IMR-90 (cell line): ENCODE measurements around the gene NCOR1. TPM values are rescaled to one million over a fixed set of nuclear protein-coding genes. Genes with fewer than 3 reads are reported as not detected.

Source experiments
- ATAC-seq: fragments of 200-7000 bp; cut with Tn5 transposase; 2 replicates; pipeline ENCODE4 v1.9.1; 2020; ENCODE audit warnings: low read depth, mild to moderate bottlenecking, moderate library complexity
- BruUV-seq: library from RNA; stranded (reverse); fragments of 400-500 nt; replicated peaks from 2 replicates; lab custom pipeline; 2021; lab: Mats Ljungman, UMichigan
- CTCF ChIA-PET: fragments of 300-600 bp; formaldehyde crosslinking; extraction: SDS; loops from one replicate; lab custom pipeline; 2021; ENCODE audit warnings: antibody characterized with exemption; lab: Yijun Ruan, JAX
- POLR2A ChIA-PET: fragments of 300-600 bp; sonication (Branson Sonifier 250); formaldehyde crosslinking; loops from one replicate; lab custom pipeline; 2022; ENCODE audit warnings: antibody characterized with exemption; ENCODE audit not compliant: unreplicated experiment; lab: Charles Lee
- DNase-seq: peaks from one replicate; pipeline ENCODE4 v3.0.0; 2013
- H2AFZ ChIP-seq: replicated peaks from 2 replicates; pipeline ENCODE3; 2013; ENCODE audit warnings: low read length, mild to moderate bottlenecking; ENCODE audit not compliant: poor library complexity
- H2AK5ac ChIP-seq: 2 replicates; pipeline ENCODE4 v1.6.1; 2013; ENCODE audit warnings: low read depth, low read length, inconsistent platforms
- H2AK9ac ChIP-seq: replicated peaks from 2 replicates; pipeline ENCODE3; 2013; ENCODE audit warnings: mild to moderate bottlenecking, low read depth, low read length, moderate library complexity; ENCODE audit not compliant: poor library complexity
- H2BK120ac ChIP-seq: 2 replicates; pipeline ENCODE4 v1.6.1; 2013; ENCODE audit warnings: low read depth, low read length, inconsistent platforms
- H2BK15ac ChIP-seq: 3 replicates; pipeline ENCODE4 v1.6.1; 2013; ENCODE audit warnings: low read depth, low read length, inconsistent platforms
- H2BK20ac ChIP-seq: 2 replicates; pipeline ENCODE4 v1.6.1; 2013; ENCODE audit warnings: low read depth, mild to moderate bottlenecking, inconsistent platforms, low read length, moderate library complexity
- H2BK5ac ChIP-seq: 2 replicates; pipeline ENCODE4 v1.6.1; 2013; ENCODE audit warnings: mild to moderate bottlenecking, low read depth, low read length, inconsistent platforms; ENCODE audit not compliant: poor library complexity, severe bottlenecking
- H3K14ac ChIP-seq: replicated peaks from 2 replicates; pipeline ENCODE4 v1.6.1; 2013; ENCODE audit warnings: low read depth, low read length, inconsistent platforms
- H3K18ac ChIP-seq: 2 replicates; pipeline ENCODE4 v1.6.1; 2013; ENCODE audit warnings: low read depth, low read length, control low read depth
- H3K23ac ChIP-seq: 2 replicates; pipeline ENCODE4 v1.6.1; 2013; ENCODE audit warnings: low read depth, low read length, inconsistent platforms
- H3K27ac ChIP-seq: 2 replicates; pipeline ENCODE4 v1.5.1; 2013; ENCODE audit warnings: mild to moderate bottlenecking, control low read depth, low read length; ENCODE audit not compliant: insufficient read depth
- H3K27me3 ChIP-seq: 2 replicates; pipeline ENCODE4 v1.6.1; 2013; ENCODE audit warnings: low read length; ENCODE audit not compliant: control insufficient read depth, insufficient read depth
- H3K36me3 ChIP-seq: 2 replicates; pipeline ENCODE4 v1.6.1; 2013; ENCODE audit warnings: low read length, mixed read lengths; ENCODE audit not compliant: control insufficient read depth, insufficient read depth
- H3K4ac ChIP-seq: 2 replicates; pipeline ENCODE4 v1.6.1; 2013; ENCODE audit warnings: low read depth, low read length, inconsistent platforms
- H3K4me1 ChIP-seq: 2 replicates; pipeline ENCODE4 v1.6.1; 2013; ENCODE audit warnings: low read length, mixed read lengths; ENCODE audit not compliant: control insufficient read depth, insufficient read depth
- H3K4me2 ChIP-seq: 2 replicates; pipeline ENCODE4 v1.6.1; 2013; ENCODE audit warnings: low read depth, mild to moderate bottlenecking, control low read depth, low read length, moderate library complexity
- H3K4me3 ChIP-seq: 2 replicates; pipeline ENCODE4 v1.5.1; 2013; ENCODE audit warnings: low read depth, mild to moderate bottlenecking, control low read depth, low read length, moderate library complexity; ENCODE audit not compliant: insufficient read depth
- H3K56ac ChIP-seq: 2 replicates; pipeline ENCODE4 v1.6.1; 2013; ENCODE audit warnings: low read length, inconsistent platforms; ENCODE audit not compliant: insufficient read depth; ENCODE audit errors: extremely low read depth
- H3K79me1 ChIP-seq, 2 experiments: 2 replicates each; pipeline ENCODE4 v1.6.1; 2013; ENCODE audit warnings: low read length in 2 of 2, inconsistent platforms in 1 of 2, low read depth in 1 of 2
- H3K9ac ChIP-seq: 2 replicates; pipeline ENCODE4 v1.6.1; 2013; ENCODE audit warnings: low read depth, low read length, control low read depth
- H3K9me1 ChIP-seq: 2 replicates; pipeline ENCODE4 v1.6.1; 2013; ENCODE audit warnings: low read length, inconsistent platforms; ENCODE audit not compliant: insufficient read depth
- H3K9me3 ChIP-seq: 2 replicates; pipeline ENCODE4 v1.6.1; 2013; ENCODE audit warnings: low read length; ENCODE audit not compliant: control insufficient read depth, insufficient read depth
- H4K20me1 ChIP-seq: 2 replicates; pipeline ENCODE4 v1.6.1; 2013; ENCODE audit warnings: low read length, inconsistent platforms; ENCODE audit not compliant: insufficient read depth
- H4K5ac ChIP-seq: 2 replicates; pipeline ENCODE4 v1.6.1; 2013; ENCODE audit warnings: mild to moderate bottlenecking, low read depth, low read length, control low read depth
- H4K8ac ChIP-seq, 2 experiments: 2 replicates each; pipeline ENCODE4 v1.6.1; 2013; ENCODE audit warnings: low read depth in 2 of 2, low read length in 2 of 2, control low read depth in 1 of 2, inconsistent platforms in 1 of 2
- H4K91ac ChIP-seq: 2 replicates; pipeline ENCODE4 v1.6.1; 2013; ENCODE audit warnings: low read depth, low read length, inconsistent platforms; ENCODE audit not compliant: insufficient read depth
- CEBPB ChIP-seq: IDR thresholded peaks from 2 replicates; pipeline ENCODE4 v1.6.1; 2012; ENCODE audit warnings: low read depth, low read length, improper control_type of control experiment
- POLR2A ChIP-seq: IDR thresholded peaks from 2 replicates; pipeline ENCODE4 v1.6.1; 2012; ENCODE audit warnings: mild to moderate bottlenecking, low read depth, low read length
- WGBS, 2 experiments: methylation state at CpG; one replicate each; pipeline versions ENCODE4 v1.1.5 to v1.1.7; 2013; ENCODE audit warnings: missing lambda C conversion rate in 2 of 2; ENCODE audit not compliant: insufficient read length in 1 of 2; ENCODE audit errors: extremely low coverage in 2 of 2; 5-methylcytosine and 5-hydroxymethylcytosine counted together
- dilution Hi-C: fragments of 300-500 bp; cut with HindIII; formaldehyde crosslinking; loops from one replicate; pipeline ENCODE4 v1.14.3; 2018; ENCODE audit warnings: low sequenced_read_pairs; ENCODE audit not compliant: unreplicated experiment
- in situ Hi-C: fragments of 300-500 bp; cut with MboI; formaldehyde crosslinking; loops from 3 replicates; pipeline ENCODE4 v1.14.3; 2019; ENCODE audit warnings: low sequenced_read_pairs, inconsistent platforms, mixed read lengths
- intact Hi-C: fragments of 100-400 bp; cut with micrococcal nuclease; formaldehyde crosslinking; loops from 2 replicates; pipeline ENCODE4 v1.10.0; 2022
- polyA plus RNA-seq, 3 experiments: library from polyadenylated mRNA; depleted of rRNA; stranded (reverse); fragments of >200 nt; gene quantifications; 2 replicates each; pipeline ENCODE4 v1.2.3, GENCODE V29; 2012; ENCODE audit warnings: low replicate concordance in 1 of 3
- total RNA-seq: library from RNA; depleted of rRNA; stranded (reverse); fragments of >200 nt; gene quantifications from 2 replicates; pipeline ENCODE4 v1.2.3, GENCODE V29; 2012

Gene NCOR1
- total and polyA plus RNA-seq, 2 of the 4 experiments (the other 2 are of a cell fraction) = 54.5 to 80.3 TPM

DNA sequence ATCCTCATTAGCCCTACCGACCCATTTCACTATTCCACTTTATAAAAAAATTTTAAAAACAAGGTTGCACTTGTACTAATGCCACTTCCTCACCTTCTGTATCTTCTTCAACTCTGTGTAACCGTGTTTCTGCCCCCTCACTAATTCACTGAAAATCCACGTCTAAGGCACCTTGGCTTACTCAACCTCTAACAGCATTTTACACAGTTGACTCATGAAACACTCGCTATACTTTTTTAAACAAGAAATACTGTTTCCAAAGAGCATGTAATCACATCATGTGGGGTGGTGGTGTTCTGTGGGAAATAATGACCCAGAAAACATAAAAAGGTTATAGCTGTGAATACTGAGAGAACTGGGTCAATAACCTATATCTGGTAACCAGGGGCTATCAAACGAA is 79.9 kb downstream of the NCOR1 start:
- no peak overlapping the region for H2BK20ac ChIP-seq
- ATAC-seq (peak; percentile 71), DNase-seq (peak; percentile 69)
- H2BK15ac ChIP-seq = no peak overlapping the region
- no peak overlapping the region for H3K9ac ChIP-seq
- TF ChIP-seq CEBPB (peak; percentile 55), POLR2A (no peak)
- H3K79me1 ChIP-seq = peaks cover 15 to 39% of the 10 kb centered on the region in 2 experiments; a peak in 3 of 4 replicates
- no peak overlapping the region for H3K56ac ChIP-seq
- no TSS peak for BruUV-seq
- peak overlapping the region; percentile 31; the same call in 1 of the 2 replicates for H3K4ac ChIP-seq
- H3K36me3 ChIP-seq = peaks cover 22% of the 10 kb centered on the region
- H3K27me3 ChIP-seq = no peaks in the 10 kb centered on the region
- peaks cover 3% of the 10 kb centered on the region; the same call in 1 of the 2 replicates for H4K20me1 ChIP-seq
- H2AK9ac ChIP-seq = no peak overlapping the region
- no peak overlapping the region for H3K27ac ChIP-seq
- no peak overlapping the region for H3K23ac ChIP-seq
- intact Hi-C loops = no loop called here
- in situ Hi-C loops = no loop called here
- peak overlapping the region; percentile 20 for H2BK5ac ChIP-seq
- 63 to 100% methylated on average over 1 to 2 of the region's 5 CpGs for WGBS, 2 experiments
- H4K5ac ChIP-seq = no peak overlapping the region
- H3K4me1 ChIP-seq = peaks cover 3% of the 10 kb centered on the region
- H3K4me3 ChIP-seq = no peak overlapping the region
- H2BK120ac ChIP-seq = no peak overlapping the region
- peak overlapping the region in 1 of 2 experiments; percentile 55; a peak in 1 of 4 replicates for H4K8ac ChIP-seq
- no peak overlapping the region for H3K14ac ChIP-seq
- no peaks in the 10 kb centered on the region for H3K9me3 ChIP-seq
- no peak overlapping the region for H3K4me2 ChIP-seq
- ChIA-PET POLR2A (no interaction called here), CTCF (interaction anchor here (1.1 kb wide), 1 partner anchor 13 kb away, joined by 3 read pairs; no protein-coding TSS in a partner anchor)
- dilution Hi-C loops = no loop called here
- H3K18ac ChIP-seq = no peak overlapping the region
- peaks cover 6% of the 10 kb centered on the region; the same call in 1 of the 2 replicates for H3K9me1 ChIP-seq
- H4K91ac ChIP-seq = no peak overlapping the region
- H2AFZ ChIP-seq = no peak overlapping the region
- H2AK5ac ChIP-seq = no peak overlapping the region
